Lower leg skin (tissue), 3 donors: ENCODE data around the gene GORASP1.

ENCODE experiments used
- CTCF ChIP-seq, 3 donors: fragments of 450-650 bp; IDR thresholded peaks; one replicate each; pipeline ENCODE4 v1.5.1; 2016; ENCODE audit warnings: antibody characterized with exemption in 3 of 3, mild to moderate bottlenecking in 3 of 3, moderate library complexity in 2 of 3
- POLR2A ChIP-seq, 2 donors: fragments of 450-650 bp; IDR thresholded peaks; one replicate each; pipeline ENCODE4 v1.6.1; 2016 to 2017; ENCODE audit warnings: antibody characterized with exemption in 2 of 2, mild to moderate bottlenecking in 1 of 2, moderate library complexity in 1 of 2

DNA sequence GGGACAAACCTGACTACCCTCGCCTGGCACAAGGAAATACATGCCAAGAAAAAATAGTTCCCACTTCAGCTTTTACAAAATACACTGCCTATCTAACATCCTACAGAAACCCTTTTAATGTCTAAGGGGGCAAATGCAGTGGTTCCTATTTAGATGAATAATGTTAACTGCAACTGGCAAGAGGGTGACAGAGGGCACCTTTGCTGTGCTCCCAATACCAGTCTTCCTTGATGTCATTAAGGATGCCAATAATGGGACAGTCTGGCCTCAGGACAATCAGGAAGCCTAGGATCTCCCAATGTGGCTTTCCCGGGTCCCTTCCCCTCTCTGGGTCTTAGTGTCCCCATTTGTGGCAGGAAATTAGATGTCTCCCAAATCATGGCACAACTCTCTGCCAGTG, 32.0 kb upstream of the GORASP1 start:
- TF ChIP-seq CTCF (IDR thresholded peaks at IDR 0.05) (no peak), POLR2A (IDR thresholded peaks at IDR 0.05) (no peak)
